NCI-H2227 (cell line): ENCODE data around the gene ZFYVE28.

ENCODE experiments used
- DNase-seq: peaks from one replicate; lab custom pipeline; 2025; ENCODE audit not compliant: unreplicated experiment; lab: John Stamatoyannopoulos, UW

ZFYVE28 gene

DNA sequence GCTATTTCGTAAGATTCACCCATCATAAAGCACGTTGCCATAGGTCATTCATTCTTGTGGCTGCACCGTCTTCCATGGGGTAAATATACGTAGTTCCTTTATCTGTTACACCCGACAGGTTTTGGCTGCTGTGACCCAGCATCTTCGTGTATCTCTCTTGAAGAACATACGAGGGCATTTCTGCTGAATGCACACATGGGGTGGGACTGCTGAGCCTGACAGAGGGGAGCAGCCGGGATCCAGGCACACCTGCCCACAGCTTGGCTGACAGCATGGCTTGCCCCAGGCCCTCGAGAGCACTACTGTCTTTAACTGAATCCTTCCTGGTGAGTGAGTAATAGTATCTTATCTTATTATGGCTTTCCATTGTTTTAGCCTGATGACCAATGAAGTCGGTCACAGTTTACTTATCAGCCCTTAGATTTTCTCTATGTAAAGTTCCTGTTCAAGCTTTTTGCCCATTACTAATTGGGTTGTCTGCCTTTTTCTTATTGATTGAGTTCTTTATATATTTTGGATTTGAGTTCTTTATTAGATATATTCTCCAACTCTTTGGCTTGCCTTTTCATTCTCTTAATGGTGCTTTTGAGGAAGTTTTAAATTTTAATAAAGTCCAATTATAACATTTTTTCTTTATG lies 111.6 kb downstream of the ZFYVE28 start:
- DNase-seq = no peak

DNA sequence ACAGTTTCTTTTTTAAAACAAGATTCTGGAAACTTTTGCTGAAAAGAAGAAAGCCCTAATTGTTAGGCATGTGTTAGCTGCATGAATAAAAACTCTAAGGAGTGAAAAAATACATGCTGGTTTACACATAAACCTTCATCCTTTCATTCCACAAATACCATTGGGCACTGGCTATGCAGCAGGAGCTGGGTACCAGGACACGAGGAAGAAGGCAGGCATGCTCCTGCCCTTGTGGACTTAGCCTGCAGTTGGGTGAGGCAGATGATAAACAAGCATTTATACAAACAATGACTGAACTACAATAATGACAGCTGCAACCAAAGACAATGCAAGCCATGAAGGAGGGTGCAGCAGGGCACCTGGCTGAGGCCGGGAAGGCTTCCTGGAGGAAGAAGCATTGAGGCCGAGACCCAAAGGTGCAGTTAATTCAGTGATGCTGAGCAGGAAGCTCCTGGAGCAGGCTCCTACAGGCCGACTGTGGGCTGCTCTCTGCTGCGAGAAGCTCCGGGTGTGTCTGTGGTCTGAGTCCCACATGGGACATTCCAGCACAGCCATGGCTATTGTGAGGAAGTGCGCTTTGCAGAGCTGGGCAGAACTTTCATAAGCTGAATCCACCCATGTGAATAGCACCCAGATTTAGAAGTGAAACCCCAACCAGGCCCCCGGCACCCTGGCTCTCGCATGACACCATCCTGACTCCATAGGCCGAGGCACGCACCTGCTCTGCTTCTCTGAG lies 112.5 kb downstream of the ZFYVE28 start:
- DNase-seq = no peak

DNA sequence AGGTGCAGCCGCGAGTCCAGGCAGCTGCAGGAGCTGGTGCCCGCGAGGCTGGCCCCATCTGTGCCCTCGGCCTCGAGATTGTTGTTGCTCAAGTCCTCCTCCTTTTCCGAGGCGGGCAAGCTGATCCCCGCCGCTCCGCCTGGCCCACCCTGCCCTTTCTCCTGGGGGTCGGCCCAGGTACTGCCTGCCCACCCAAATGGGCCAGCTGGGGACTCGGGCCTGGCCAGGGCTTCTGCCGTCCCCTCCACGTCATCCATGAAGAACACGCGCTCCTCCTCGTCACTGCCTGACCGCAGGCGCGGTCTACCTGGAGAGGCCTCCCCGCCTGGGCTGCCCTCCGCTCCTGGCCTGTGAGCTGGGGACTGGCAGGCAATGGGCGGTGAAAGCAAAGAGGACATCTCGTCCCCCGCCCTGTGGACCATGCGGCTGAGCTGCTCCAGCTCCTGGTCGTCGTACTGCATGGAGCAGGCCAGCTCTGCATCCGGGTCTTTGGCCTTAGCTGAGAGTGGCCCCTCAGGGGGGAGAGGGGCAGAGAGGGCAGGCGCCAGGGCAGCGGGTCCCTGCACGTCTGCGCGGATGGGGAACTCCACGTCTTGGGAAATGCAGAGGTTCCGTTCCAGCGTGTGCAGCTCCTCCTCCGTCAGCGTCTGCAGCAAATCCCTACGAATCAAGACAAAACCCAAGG lies 113.4 kb downstream of the ZFYVE28 start:
- no peak for DNase-seq

- DNase-seq = no peak
Observed at GRCh38 chr4:2304321-2304876, 114.0 kb downstream of the ZFYVE28 start.

DNA sequence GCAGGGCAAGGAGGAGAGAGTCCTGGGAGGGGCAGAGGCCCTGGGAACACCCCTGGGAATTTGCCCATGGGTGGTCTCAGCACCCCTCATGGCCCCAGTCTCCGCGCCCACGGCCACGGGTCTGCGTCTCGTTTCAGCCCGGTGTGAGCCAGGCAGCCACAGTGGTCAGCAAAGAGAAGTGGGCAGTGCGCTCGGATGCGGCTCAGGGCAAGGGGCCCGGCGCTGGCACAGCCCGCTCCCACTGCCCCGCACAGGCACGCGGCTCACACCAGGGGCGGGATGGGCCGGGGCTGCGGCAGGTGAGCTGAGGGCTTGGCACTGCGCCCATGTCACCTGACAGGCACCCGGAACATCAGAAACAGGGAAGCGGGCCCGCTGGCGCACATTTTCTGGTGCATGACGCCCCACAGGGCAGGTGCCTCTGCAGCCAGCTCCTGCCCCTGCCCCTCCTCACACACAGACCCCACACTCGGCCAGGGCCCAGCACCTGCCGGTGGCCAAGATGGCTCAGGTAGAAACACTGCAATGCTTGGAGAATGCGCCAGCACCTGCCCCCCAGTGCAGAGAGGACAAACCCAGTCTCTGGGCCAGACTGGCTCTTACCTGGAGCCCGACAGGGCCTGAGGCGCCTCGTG lies 114.6 kb downstream of the ZFYVE28 start:
- no peak for DNase-seq

GRCh38 chr4:2303121-2303685 lies 115.2 kb downstream of the ZFYVE28 start:
- no peak for DNase-seq

GRCh38 chr4:2302387-2303119 lies 115.9 kb downstream of the ZFYVE28 start:
- DNase-seq = no peak

GRCh38 chr4:2301806-2302205 lies 116.6 kb downstream of the ZFYVE28 start:
- no peak for DNase-seq

GRCh38 chr4:2301225-2301642 lies 117.2 kb downstream of the ZFYVE28 start:
- no peak for DNase-seq

GRCh38 chr4:2300431-2301224 lies 117.8 kb downstream of the ZFYVE28 start:
- DNase-seq = no peak

DNA sequence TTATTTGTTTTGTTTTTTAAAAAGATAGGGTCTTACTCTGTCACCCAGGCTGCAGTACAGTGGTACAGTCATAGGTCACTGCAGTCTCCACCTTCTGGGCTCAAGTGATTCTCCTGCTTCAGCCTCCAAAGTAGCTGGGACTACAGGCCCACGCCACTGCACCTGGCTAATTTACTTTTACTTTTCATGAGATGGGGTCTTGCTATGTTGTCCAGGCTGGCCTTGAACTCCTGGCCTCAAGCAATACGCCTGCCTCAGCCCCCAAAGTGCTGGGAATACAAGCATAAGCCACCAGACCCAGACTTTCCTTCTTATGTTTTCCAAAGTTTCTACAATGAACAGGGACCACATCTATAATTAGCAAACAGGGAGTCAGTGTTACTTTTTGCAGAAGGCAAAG lies 118.7 kb downstream of the ZFYVE28 start:
- DNase-seq = no peak

DNA sequence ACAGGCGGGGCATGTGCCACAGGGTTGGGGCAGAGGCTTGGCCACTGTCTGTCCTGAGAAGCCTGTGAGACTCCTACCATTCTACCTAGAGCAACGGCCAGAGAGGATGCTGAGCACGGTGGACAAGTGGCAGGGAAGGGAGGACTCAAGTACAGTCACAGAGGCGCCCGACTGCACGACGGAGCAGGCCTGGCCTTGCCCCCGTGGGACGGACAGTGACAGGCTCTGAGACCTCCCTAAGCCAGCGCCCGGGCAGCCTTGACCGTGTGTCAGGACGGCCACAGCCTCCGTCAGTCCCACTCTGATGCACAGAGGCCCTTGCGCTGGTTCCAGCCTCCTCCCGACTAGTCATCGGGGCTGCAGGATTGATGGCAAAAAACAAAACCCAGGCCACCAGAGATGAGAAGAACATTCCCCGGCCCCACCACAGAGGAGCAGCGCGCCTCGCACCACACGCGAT lies 119.9 kb downstream of the ZFYVE28 start:
- DNase-seq = no peak

DNA sequence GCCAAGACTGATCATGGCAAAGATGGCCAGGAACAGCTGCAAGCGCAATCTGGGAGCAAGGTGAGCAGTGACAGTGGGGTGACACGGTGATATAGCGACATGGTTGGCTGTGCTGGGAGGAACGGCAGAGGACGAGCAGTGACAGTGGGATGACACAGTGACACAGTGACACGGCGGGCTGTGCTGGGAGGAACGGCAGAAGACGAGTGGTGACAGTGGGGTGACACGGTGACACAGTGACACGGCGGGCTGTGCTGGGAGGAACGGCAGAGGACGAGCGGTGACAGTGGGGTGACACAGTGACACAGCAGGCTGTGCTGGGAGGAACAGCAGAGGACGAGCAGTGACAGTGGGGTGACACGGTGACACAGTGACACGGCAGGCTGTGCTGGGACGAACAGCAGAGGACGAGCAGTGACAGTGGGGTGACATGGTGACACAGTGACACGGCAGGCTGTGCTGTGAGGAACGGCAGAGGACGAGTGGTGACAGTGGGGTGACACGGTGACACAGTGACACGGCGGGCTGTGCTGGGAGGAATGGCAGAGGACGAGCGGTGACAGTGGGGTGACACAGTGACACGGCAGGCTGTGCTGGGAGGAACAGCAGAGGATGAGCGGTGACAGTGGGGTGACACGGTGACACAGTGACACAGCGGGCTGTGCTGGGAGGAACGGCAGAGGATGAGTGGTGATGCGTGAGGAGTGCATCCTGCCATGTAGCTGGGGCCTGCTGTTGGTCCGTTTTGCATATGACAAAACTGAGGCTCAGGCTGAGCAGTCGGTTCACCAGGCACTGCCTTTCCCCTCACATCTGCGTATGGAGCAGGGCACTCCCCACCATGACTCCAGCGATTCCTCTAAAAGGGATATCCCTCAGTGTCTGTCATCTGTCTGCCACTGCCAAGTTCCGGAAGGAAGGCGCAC lies 120.6 kb downstream of the ZFYVE28 start:
- DNase-seq = no peak

- DNase-seq = no peak
Observed at GRCh38 chr4:2296631-2297601, 121.5 kb downstream of the ZFYVE28 start.

DNA sequence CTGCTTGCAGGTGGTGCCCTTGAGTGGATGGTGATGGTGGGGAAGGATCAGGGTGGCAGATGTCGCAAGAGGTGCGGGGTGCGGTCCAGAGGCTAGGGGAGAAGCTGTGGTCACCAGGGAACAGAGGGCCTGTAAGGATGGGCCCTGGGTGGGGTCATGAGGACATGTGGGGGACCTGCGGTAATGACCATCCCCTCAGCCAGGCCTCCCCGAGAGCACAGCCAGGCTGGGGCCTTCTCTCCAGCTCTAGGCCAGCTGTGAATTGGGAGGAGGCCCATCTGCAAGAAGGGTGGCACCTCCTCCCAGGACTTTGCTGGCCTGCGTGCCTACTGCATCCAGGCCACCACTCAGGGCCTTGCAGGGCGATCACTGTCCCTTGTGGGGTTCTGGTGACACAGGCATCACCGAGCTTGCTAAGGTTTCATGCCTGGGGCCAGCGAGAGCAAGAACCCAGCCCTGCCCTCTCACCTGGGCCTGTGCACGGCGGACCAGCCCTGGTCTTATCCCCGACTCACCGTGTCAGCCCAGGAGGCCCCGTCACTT lies 122.5 kb downstream of the ZFYVE28 start:
- no peak for DNase-seq

- DNase-seq = no peak
Observed at GRCh38 chr4:2295500-2295899, 122.9 kb downstream of the ZFYVE28 start.

- no peak for DNase-seq
Observed at GRCh38 chr4:2292646-2293108, 125.8 kb downstream of the ZFYVE28 start.
